Activated CD4-positive, alpha-beta memory T cell treated with anti-CD3 and anti-CD28 coated beads, Interleukin-2, amount 10 ng/mL, durations not matched to agents 7 days and 5 days (primary cell): ENCODE results near the gene IMMP2L. TPM values are rescaled to one million over a fixed set of nuclear protein-coding genes. Genes with fewer than 3 reads are reported as not detected.

Experiments used
- CTCF ChIA-PET: fragments of 350-600 bp; sonication (Branson Sonifier 250); formaldehyde crosslinking; loops from one replicate; lab custom pipeline; 2021; ENCODE audit warnings: antibody characterized with exemption, inconsistent platforms; lab: Charles Lee
- POLR2A ChIA-PET: fragments of 350-600 bp; sonication (Branson Sonifier 250); formaldehyde crosslinking; loops from one replicate; lab custom pipeline; 2021; ENCODE audit warnings: antibody characterized with exemption; lab: Charles Lee
- DNase-seq: peaks from one replicate; pipeline ENCODE4 v3.0.0-alpha.2; 2020
- H3K27ac Mint-ChIP-seq: one replicate; pipeline ENCODE4 v1.8.0; 2021; ENCODE audit warnings: mild to moderate bottlenecking, mixed read lengths
- H3K27me3 Mint-ChIP-seq: one replicate; pipeline ENCODE4 v1.8.0; 2021; ENCODE audit warnings: mixed read lengths
- H3K36me3 Mint-ChIP-seq: one replicate; pipeline ENCODE4 v1.8.0; 2021; ENCODE audit warnings: low read depth, mixed read lengths
- H3K4me1 Mint-ChIP-seq: one replicate; pipeline ENCODE4 v1.8.0; 2021; ENCODE audit warnings: mixed read lengths
- H3K4me3 Mint-ChIP-seq: one replicate; pipeline ENCODE4 v1.8.0; 2021; ENCODE audit warnings: mild to moderate bottlenecking, mixed read lengths
- H3K9me3 Mint-ChIP-seq: one replicate; pipeline ENCODE4 v1.8.0; 2021; ENCODE audit warnings: mixed read lengths
- total RNA-seq, 2 experiments: library from RNA; stranded (reverse); gene quantifications; one replicate each; pipeline ENCODE4 v1.2.3, GENCODE V29; 2021

IMMP2L gene
- total RNA-seq, 2 experiments from 2014 or later, result 5.9 to 7.6 TPM

DNA sequence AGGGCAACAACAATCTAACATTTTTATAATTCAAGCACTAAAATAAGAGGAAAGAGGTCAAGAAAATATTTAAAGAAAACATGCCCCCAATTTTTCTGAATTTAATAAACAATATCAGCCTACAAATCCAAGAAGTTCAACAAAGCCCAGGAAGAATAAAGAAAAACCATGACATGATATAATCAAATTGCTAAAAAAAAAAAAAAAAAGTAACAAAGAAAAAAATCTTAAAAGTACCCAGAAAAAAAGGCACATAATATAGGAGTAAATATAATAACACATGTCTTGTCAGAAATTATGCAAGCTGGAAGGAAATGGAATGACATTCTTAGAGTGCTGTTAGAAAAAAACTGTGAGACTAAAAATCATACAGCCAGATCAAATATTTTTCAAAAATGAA, 151.4 kb downstream of the IMMP2L start:
- no peaks in the 10 kb centered on the region for H3K9me3 Mint-ChIP-seq
- H3K4me3 Mint-ChIP-seq, result no peak overlapping the region
- H3K4me1 Mint-ChIP-seq, result no peaks in the 10 kb centered on the region
- no peaks in the 10 kb centered on the region for H3K36me3 Mint-ChIP-seq
- CTCF ChIA-PET, result interaction anchor here (0.7 kb wide), 1 partner anchor 72 kb away, joined by 3 read pairs; no protein-coding TSS in a partner anchor
- no peak overlapping the region for H3K27ac Mint-ChIP-seq
- POLR2A ChIA-PET, result no interaction called here
- no peak for DNase-seq
- H3K27me3 Mint-ChIP-seq, result no peaks in the 10 kb centered on the region

DNA sequence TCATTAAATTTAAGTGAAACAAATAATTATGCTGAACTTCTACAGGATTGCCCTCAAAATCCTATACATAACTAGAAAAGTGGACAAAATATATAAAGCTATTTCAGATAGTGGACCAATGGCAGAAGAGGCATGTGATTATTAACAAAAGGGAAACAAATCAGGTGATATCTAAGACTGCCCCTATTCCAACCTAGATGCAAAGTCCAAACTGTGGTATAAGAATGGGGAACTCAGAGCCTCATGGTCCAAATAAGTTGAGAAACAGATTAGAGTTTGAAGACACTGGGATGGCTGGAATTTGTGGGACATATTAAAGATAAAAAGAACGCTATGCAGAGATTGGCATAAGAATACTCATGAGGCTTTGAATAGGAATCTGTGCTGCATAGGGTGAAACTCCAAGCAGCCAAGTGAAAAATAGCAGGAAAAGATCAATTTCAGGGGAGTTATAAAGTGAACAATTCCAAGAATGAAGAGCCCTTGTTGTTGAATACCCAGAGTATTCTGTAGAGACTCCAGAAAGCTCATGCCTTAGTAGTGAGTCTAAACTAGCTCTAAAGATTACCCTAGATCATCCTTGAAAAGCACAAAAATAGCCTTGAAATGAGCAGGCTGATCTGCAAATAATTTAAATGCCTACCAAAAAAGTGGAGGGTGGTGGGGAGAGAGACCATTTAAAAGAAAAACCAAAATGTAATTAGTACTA, 152.4 kb downstream of the IMMP2L start:
- no peaks in the 10 kb centered on the region for H3K4me1 Mint-ChIP-seq
- no peak for DNase-seq
- no peaks in the 10 kb centered on the region for H3K9me3 Mint-ChIP-seq
- CTCF ChIA-PET, result no interaction called here
- H3K27me3 Mint-ChIP-seq, result no peaks in the 10 kb centered on the region
- H3K4me3 Mint-ChIP-seq, result no peak overlapping the region
- H3K36me3 Mint-ChIP-seq, result no peaks in the 10 kb centered on the region
- H3K27ac Mint-ChIP-seq, result no peak overlapping the region
- POLR2A ChIA-PET, result no interaction called here

DNA sequence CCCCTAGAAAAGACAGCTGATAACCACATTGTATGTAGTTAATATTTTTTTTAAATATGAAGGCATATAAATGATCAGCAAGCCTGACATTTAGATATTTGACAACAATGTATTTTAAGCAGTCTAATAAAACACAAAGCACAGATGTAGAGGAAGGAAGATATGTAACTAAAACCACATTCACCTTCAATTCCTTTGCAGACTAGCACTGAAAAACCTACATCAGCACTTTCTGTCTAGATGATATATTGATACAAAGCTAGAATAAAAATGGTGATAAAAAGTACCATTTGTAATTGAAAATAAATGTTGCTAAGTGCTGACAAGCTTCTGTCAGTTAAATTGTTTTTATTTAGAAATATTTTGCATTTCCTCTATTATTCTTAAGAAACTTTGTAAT, 153.6 kb downstream of the IMMP2L start:
- Mint-ChIP-seq H3K27ac (no peak overlapping the region), H3K36me3 (no peaks in the 10 kb centered on the region), H3K9me3 (no peaks in the 10 kb centered on the region), H3K27me3 (no peaks in the 10 kb centered on the region), H3K4me3 (no peak overlapping the region), H3K4me1 (no peaks in the 10 kb centered on the region)
- no peak for DNase-seq
- ChIA-PET CTCF (no interaction called here), POLR2A (no interaction called here)

DNA sequence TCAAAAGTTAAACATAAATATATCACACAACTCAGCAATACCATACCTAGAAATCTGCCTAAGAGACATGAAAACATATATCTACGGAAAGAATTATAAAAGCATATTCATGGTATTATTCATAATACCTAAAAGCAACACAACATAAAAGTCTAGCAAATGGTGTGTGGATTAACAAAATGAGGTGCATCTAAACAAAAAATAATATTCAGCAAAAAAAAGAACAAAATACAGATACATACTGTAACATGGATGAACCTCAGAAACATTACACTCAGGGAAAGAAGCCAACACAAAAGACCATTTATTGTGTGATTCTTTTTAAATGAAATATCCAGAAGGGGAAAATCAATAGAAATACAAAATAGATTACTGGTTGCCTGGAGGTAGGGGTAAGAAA, 155.0 kb downstream of the IMMP2L start:
- Mint-ChIP-seq H3K4me3 (no peak overlapping the region), H3K27ac (no peak overlapping the region), H3K36me3 (no peaks in the 10 kb centered on the region), H3K27me3 (no peaks in the 10 kb centered on the region), H3K9me3 (no peaks in the 10 kb centered on the region), H3K4me1 (no peaks in the 10 kb centered on the region)
- POLR2A ChIA-PET, result no interaction called here
- no peak for DNase-seq
- CTCF ChIA-PET, result no interaction called here

DNA sequence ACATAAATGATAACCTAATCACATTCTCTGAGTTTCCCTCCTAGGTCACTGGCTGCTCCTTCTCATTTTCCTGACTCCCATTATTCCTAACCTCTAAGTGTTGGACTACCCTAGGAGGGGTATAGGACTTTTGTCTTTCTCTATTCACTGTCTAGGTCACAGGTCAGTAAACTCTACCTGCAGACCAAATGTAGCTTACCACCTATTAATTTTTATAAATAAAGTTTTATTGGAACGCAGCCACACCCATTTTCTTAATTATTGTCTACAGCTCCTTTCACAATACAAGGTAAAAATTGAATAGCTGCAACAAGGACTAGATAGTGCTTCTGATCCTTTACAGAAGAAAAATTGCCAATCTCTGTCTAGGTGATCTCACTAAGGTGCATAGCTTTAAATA, 156.7 kb downstream of the IMMP2L start:
- no peak for DNase-seq
- no peaks in the 10 kb centered on the region for H3K9me3 Mint-ChIP-seq
- ChIA-PET POLR2A (no interaction called here), CTCF (no interaction called here)
- no peaks in the 10 kb centered on the region for H3K4me1 Mint-ChIP-seq
- H3K27ac Mint-ChIP-seq, result no peak overlapping the region
- H3K4me3 Mint-ChIP-seq, result no peak overlapping the region
- no peaks in the 10 kb centered on the region for H3K36me3 Mint-ChIP-seq
- no peaks in the 10 kb centered on the region for H3K27me3 Mint-ChIP-seq

DNA sequence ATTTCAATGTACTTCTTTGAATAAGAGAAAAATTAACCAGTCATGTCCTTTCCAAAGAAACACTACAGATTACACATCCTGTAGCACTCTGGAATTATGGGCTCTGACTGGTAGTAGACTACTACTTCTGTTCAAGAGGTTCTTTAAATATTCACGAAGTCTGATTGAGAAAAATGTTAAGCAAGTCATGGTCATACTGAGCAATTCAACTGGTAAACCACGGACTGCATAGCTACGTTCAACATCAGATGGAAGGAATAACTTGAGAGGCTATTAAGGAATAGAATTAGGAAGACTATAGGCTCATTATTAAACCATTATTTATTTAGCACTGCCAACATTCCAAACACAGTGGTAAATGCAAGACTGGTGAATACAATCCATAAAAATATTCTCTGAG, 160.8 kb downstream of the IMMP2L start:
- no peaks in the 10 kb centered on the region for H3K36me3 Mint-ChIP-seq
- H3K4me3 Mint-ChIP-seq, result no peak overlapping the region
- H3K27me3 Mint-ChIP-seq, result no peaks in the 10 kb centered on the region
- no peak overlapping the region for H3K27ac Mint-ChIP-seq
- DNase-seq, result no peak
- no peaks in the 10 kb centered on the region for H3K9me3 Mint-ChIP-seq
- ChIA-PET CTCF (no interaction called here), POLR2A (no interaction called here)
- no peaks in the 10 kb centered on the region for H3K4me1 Mint-ChIP-seq

DNA sequence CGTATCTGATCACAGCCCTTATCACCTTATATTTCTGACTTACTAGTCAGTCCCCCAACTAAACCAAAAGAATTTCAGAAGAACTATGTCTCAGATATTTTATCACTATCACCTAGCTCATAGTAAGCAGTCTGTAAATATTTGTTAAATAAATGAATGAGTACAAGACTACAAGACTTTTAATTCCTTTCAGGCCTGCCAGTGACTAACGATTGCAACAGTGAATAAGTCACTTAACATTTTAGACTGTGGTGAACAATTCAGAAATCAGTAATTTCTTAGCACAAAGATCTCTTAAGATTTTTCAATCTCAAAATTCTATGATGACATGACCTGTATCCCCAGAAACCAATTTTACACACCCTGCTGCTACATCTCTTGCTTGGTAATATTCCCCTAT, 162.2 kb downstream of the IMMP2L start:
- Mint-ChIP-seq H3K9me3 (no peaks in the 10 kb centered on the region), H3K36me3 (no peaks in the 10 kb centered on the region), H3K4me1 (no peaks in the 10 kb centered on the region), H3K27me3 (no peaks in the 10 kb centered on the region), H3K27ac (no peak overlapping the region), H3K4me3 (no peak overlapping the region)
- CTCF ChIA-PET, result no interaction called here
- no peak for DNase-seq
- POLR2A ChIA-PET, result no interaction called here

DNA sequence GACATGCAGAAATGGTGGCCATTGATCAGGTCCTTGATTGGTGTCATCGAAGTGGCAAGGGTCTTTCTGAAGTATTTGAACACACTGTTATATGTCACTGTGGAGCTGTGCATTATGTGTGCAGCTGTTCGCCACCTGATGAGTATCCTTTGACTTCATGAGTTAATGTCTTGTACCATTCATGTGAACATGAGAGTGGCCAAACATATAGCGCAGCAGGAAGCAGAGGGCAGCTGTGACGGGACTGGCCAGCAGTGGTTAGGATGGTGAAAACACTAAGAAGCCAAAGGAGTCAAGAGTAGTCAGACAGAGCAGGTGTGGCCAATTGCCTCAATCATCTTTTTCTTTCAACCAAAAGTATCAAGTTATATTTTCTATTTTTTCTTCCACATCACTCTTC, 167.4 kb downstream of the IMMP2L start:
- Mint-ChIP-seq H3K4me3 (no peak overlapping the region), H3K4me1 (no peaks in the 10 kb centered on the region), H3K9me3 (no peaks in the 10 kb centered on the region), H3K36me3 (no peaks in the 10 kb centered on the region), H3K27ac (no peak overlapping the region), H3K27me3 (no peaks in the 10 kb centered on the region)
- ChIA-PET POLR2A (no interaction called here), CTCF (no interaction called here)
- no peak for DNase-seq

DNA sequence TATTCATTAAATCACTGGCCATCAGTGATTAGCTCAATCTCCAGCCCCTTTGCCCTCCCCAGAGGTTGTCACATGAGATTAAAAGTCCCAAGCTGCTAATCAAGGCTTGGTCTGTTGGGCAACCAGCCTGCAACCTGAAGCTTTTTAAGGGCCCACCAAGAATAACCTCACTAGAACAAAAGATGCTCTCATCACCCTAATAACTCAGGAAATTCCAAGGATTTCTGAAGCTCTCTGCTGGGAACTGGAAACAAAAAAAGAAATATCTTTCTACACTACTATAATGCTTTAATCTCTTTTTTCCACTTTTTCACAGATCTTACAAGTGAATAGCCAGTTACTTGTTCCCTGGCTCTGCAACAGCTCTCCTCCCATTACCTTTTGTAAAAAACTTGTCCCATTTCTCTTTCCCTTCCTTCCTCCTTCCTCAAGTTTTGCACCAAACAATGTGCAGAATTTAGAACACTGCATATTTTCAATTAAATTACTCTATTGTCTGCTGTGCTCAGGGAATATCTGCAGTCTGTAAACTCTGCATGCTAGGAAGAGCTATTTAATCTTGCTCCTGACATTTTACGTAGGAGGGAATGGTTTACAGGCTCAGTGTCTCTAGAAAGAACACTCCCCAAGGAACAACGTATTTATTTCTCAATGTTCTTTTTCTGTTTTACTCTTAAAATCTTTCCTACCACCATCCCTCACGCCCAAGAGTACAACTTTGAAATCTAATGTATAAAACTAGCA, 169.1 kb downstream of the IMMP2L start:
- no peak for DNase-seq
- POLR2A ChIA-PET, result no interaction called here
- Mint-ChIP-seq H3K9me3 (no peaks in the 10 kb centered on the region), H3K4me3 (no peak overlapping the region), H3K36me3 (no peaks in the 10 kb centered on the region), H3K4me1 (no peaks in the 10 kb centered on the region), H3K27me3 (no peaks in the 10 kb centered on the region), H3K27ac (no peak overlapping the region)
- CTCF ChIA-PET, result no interaction called here

DNA sequence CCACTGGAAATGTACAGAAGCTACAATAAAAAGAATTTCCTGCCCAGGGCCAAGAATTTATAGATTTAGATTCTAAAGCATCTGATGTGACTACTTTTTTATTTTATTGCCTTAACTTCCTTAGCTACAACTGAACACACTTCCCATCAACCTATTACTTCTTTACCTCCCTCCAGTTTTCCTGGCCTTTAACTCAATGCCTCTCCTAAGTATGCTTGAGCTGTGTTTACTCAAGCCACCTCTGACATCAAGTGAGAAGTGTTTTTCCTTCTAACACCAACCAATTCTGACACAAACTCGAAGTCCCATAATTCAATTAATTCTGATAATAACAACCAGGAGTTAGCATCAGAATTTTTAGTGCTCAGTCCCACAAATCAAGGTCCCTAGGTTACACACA, 170.0 kb downstream of the IMMP2L start:
- Mint-ChIP-seq H3K27ac (no peak overlapping the region), H3K4me3 (no peak overlapping the region), H3K4me1 (no peaks in the 10 kb centered on the region), H3K27me3 (no peaks in the 10 kb centered on the region), H3K9me3 (no peaks in the 10 kb centered on the region), H3K36me3 (no peaks in the 10 kb centered on the region)
- ChIA-PET POLR2A (no interaction called here), CTCF (no interaction called here)
- DNase-seq, result no peak

DNA sequence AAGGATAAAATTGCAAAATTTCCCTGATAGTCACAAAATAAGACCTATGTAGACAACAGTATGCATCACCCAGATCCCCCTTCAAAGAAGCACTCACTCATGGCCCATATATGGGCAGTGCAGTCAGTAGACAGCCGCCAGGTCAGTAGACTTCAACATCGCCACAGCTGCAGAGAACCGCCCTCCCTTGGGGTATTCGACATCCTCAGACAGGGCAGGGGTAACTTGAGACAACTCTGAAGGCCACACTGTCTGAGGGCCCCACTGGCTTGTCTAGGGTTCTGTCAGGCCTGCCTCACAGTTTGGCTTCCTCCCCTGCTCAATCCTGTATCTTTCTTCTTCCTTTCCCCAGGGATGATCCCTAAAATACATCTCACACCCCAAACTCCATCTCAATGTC, 172.3 kb downstream of the IMMP2L start:
- Mint-ChIP-seq H3K27ac (no peak overlapping the region), H3K36me3 (no peaks in the 10 kb centered on the region), H3K4me1 (no peaks in the 10 kb centered on the region), H3K27me3 (no peaks in the 10 kb centered on the region), H3K9me3 (no peaks in the 10 kb centered on the region), H3K4me3 (no peak overlapping the region)
- ChIA-PET CTCF (no interaction called here), POLR2A (no interaction called here)
- no peak for DNase-seq

DNA sequence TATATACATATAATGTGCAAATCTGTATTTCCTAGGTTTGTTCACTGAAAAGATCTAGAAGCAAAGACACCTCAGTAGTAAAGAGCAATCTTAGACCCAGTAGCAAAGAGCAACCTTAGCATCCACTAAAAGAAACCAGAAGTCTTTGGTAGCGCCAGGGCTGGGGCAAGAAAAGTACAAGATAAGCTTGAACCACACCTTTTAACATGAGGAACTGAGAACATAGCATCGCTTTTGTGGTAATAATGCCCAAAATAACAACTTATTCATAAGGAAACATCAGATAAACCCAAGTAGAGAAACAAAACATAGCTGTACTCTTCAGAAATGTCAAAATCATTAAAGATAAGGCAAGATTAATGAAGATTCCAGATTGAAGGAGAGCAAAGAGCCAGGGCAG, 173.4 kb downstream of the IMMP2L start:
- no peak for DNase-seq
- CTCF ChIA-PET, result no interaction called here
- no peaks in the 10 kb centered on the region for H3K36me3 Mint-ChIP-seq
- POLR2A ChIA-PET, result no interaction called here
- H3K9me3 Mint-ChIP-seq, result no peaks in the 10 kb centered on the region
- no peaks in the 10 kb centered on the region for H3K27me3 Mint-ChIP-seq
- no peak overlapping the region for H3K4me3 Mint-ChIP-seq
- no peak overlapping the region for H3K27ac Mint-ChIP-seq
- H3K4me1 Mint-ChIP-seq, result no peaks in the 10 kb centered on the region

DNA sequence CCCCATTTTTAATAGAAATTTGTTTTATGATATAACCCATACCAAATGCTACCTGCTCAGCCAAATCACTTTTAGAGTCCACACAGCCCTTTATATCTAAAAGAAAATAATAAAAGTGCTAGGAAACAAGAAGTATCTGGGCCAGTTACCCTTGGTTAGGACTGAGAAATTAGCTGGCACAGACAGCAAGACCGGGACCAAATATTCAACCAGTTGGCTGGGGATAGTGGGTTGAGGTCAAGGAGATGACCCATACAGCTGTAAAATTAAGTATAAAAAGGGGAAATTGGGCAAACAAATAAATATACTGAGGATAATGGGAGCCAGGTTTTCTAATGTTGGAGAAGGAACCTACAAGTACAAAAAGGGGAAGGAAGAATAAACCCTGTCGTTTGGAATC, 174.3 kb downstream of the IMMP2L start:
- H3K27me3 Mint-ChIP-seq, result no peaks in the 10 kb centered on the region
- POLR2A ChIA-PET, result no interaction called here
- H3K36me3 Mint-ChIP-seq, result no peaks in the 10 kb centered on the region
- CTCF ChIA-PET, result no interaction called here
- no peak for DNase-seq
- no peaks in the 10 kb centered on the region for H3K4me1 Mint-ChIP-seq
- no peaks in the 10 kb centered on the region for H3K9me3 Mint-ChIP-seq
- no peak overlapping the region for H3K27ac Mint-ChIP-seq
- no peak overlapping the region for H3K4me3 Mint-ChIP-seq
